Measurements from ENCODE around the gene CCDC124. TPM values are rescaled to one million over a fixed set of nuclear protein-coding genes. Genes with fewer than 3 reads are reported as not detected.

Gene CCDC124
- total and polyA plus RNA-seq, 4 donors: 35.5 to 146 (median 102) TPM

- Histone ChIP-seq H3K9ac (ENCODE audit: insufficient read depth in 1 of 2, low read length in 2 of 2) (no peak overlapping the region), H3K4me1 (ENCODE audit: control insufficient read depth in 5 of 5, insufficient read depth in 5 of 5, low read length in 5 of 5) (peaks cover 0 to 17% (median 0%) of the 10 kb centered on the region in 5 donors), H3K27me3 (ENCODE audit: control insufficient read depth in 3 of 3, insufficient read depth in 3 of 3, low read length in 2 of 3) (no peaks in the 10 kb centered on the region), H3K27ac (ENCODE audit: low read depth in 1 of 2, low read length in 1 of 2) (no peak overlapping the region), H3K36me3 (ENCODE audit: control insufficient read depth in 4 of 4, insufficient read depth in 4 of 4, low read length in 4 of 4) (peaks cover 2 to 33% (median 3%) of the 10 kb centered on the region in 4 donors), H3K9me3 (ENCODE audit: control insufficient read depth in 4 of 4, insufficient read depth in 3 of 4, low read length in 3 of 4) (no peaks in the 10 kb centered on the region), H3K4me3 (no peak overlapping the region)
- TF ChIP-seq CTCF (IDR thresholded peaks at IDR 0.05; ENCODE audit: control extremely low read depth, extremely low read depth): no peak
- ATAC-seq (ENCODE audit: insufficient read depth, low FRiP score) (no peak), DNase-seq (peak; percentile 50 to 67 (median 57))
- 82 to 87% methylated on average over 55 to 57 of the region's 57 CpGs for WGBS, 2 donors
Observed at GRCh38 chr19:17943274-17944221, 10.7 kb downstream of the CCDC124 start.

- 83 to 90% methylated on average over 4 of the region's 4 CpGs for WGBS, 2 donors
- TF ChIP-seq CTCF (IDR thresholded peaks at IDR 0.05; ENCODE audit: control extremely low read depth, extremely low read depth): no peak
- Histone ChIP-seq H3K27me3 (ENCODE audit: control insufficient read depth in 3 of 3, insufficient read depth in 3 of 3, low read length in 2 of 3) (no peaks in the 10 kb centered on the region), H3K4me3 (no peak overlapping the region), H3K27ac (ENCODE audit: low read depth in 1 of 2, low read length in 1 of 2) (no peak overlapping the region), H3K4me1 (ENCODE audit: control insufficient read depth in 5 of 5, insufficient read depth in 5 of 5, low read length in 5 of 5) (peaks cover 0 to 20% (median 0%) of the 10 kb centered on the region in 5 donors), H3K36me3 (ENCODE audit: control insufficient read depth in 4 of 4, insufficient read depth in 4 of 4, low read length in 4 of 4) (peaks cover 2 to 32% (median 3%) of the 10 kb centered on the region in 4 donors), H3K9ac (ENCODE audit: insufficient read depth in 1 of 2, low read length in 2 of 2) (no peak overlapping the region), H3K9me3 (ENCODE audit: control insufficient read depth in 4 of 4, insufficient read depth in 3 of 4, low read length in 3 of 4) (no peaks in the 10 kb centered on the region)
- no peak for ATAC-seq (ENCODE audit: insufficient read depth, low FRiP score)
- DNase-seq: no peak
Observed at GRCh38 chr19:17944301-17944700, 11.5 kb downstream of the CCDC124 start.

GRCh38 chr19:17946965-17947784 is 14.4 kb downstream of the CCDC124 start:
- Histone ChIP-seq H3K9me3 (ENCODE audit: control insufficient read depth in 4 of 4, insufficient read depth in 3 of 4, low read length in 3 of 4) (no peaks in the 10 kb centered on the region), H3K36me3 (ENCODE audit: control insufficient read depth in 4 of 4, insufficient read depth in 4 of 4, low read length in 4 of 4) (peaks cover 0 to 21% (median 3%) of the 10 kb centered on the region in 4 donors), H3K9ac (ENCODE audit: insufficient read depth in 1 of 2, low read length in 2 of 2) (no peak overlapping the region), H3K4me3 (no peak overlapping the region), H3K27ac (ENCODE audit: low read depth in 1 of 2, low read length in 1 of 2) (no peak overlapping the region), H3K27me3 (ENCODE audit: control insufficient read depth in 3 of 3, insufficient read depth in 3 of 3, low read length in 2 of 3) (peaks cover 0 to 14% (median 8%) of the 10 kb centered on the region in 3 donors), H3K4me1 (ENCODE audit: control insufficient read depth in 5 of 5, insufficient read depth in 5 of 5, low read length in 5 of 5) (peaks cover 0 to 42% (median 8%) of the 10 kb centered on the region in 5 donors)
- ATAC-seq (ENCODE audit: insufficient read depth, low FRiP score) (peak; percentile 38), DNase-seq (no peak)
- TF ChIP-seq CTCF (IDR thresholded peaks at IDR 0.05; ENCODE audit: control extremely low read depth, extremely low read depth): no peak
- WGBS, 2 donors: 20 to 21% methylated on average over 29 of the region's 29 CpGs

Measured in lung (tissue), 12 donors.